Lower leg skin (tissue), 3 donors: ENCODE measurements around the gene HCN2.
A peak's percentile ranks its signal among the peaks of the same experiment; 100 is the strongest.

Source experiments
- CTCF ChIP-seq, 3 donors: fragments of 450-650 bp; IDR thresholded peaks; one replicate each; pipeline ENCODE4 v1.5.1; 2016; ENCODE audit warnings: antibody characterized with exemption in 3 of 3, mild to moderate bottlenecking in 3 of 3, moderate library complexity in 2 of 3
- POLR2A ChIP-seq, 2 donors: fragments of 450-650 bp; IDR thresholded peaks; one replicate each; pipeline ENCODE4 v1.6.1; 2016 to 2017; ENCODE audit warnings: antibody characterized with exemption in 2 of 2, mild to moderate bottlenecking in 1 of 2, moderate library complexity in 1 of 2

- TF ChIP-seq CTCF (IDR thresholded peaks at IDR 0.05): peak in 1 of 3 donors; percentile 32
- no peak for TF ChIP-seq POLR2A (IDR thresholded peaks at IDR 0.05)
Observed at GRCh38 chr19:660793-661426, 71.2 kb downstream of the HCN2 start.
